Kidney (tissue), 14 donors: ENCODE results near the gene LITAF. TPM values are rescaled to one million over a fixed set of nuclear protein-coding genes. Genes with fewer than 3 reads are reported as not detected.

Experiments
- DNase-seq, 5 donors: peaks; one replicate each; pipeline ENCODE4 v3.0.0-alpha.2; 2013 to 2020
- FAIRE-seq: peaks from 2 replicates; lab custom pipeline; 2012; peaks lifted over from hg19 to GRCh38; lab: Jason Lieb, UNC
- H3K27ac ChIP-seq, 2 donors: one replicate each; pipeline ENCODE4 v1.7.0; 2013; ENCODE audit warnings: low read depth in 2 of 2, low read length in 2 of 2, inconsistent platforms in 1 of 2
- H3K27me3 ChIP-seq: one replicate; pipeline ENCODE4 v1.7.1; 2013; ENCODE audit warnings: low read length, inconsistent platforms; ENCODE audit not compliant: control insufficient read depth, insufficient read depth
- H3K36me3 ChIP-seq, 3 donors: one replicate each; pipeline versions ENCODE4 v1.7.0 to v1.7.1; 2013; ENCODE audit warnings: low read length in 3 of 3, control low read depth in 1 of 3, inconsistent platforms in 1 of 3; ENCODE audit not compliant: insufficient read depth in 3 of 3, control insufficient read depth in 2 of 3
- H3K4me1 ChIP-seq, 3 donors: one replicate each; pipeline versions ENCODE4 v1.7.0 to v1.7.1; 2013; ENCODE audit warnings: low read length in 3 of 3, inconsistent platforms in 1 of 3, low read depth in 1 of 3; ENCODE audit not compliant: control insufficient read depth in 2 of 3, insufficient read depth in 2 of 3
- H3K4me3 ChIP-seq, 3 donors: one replicate each; pipeline versions ENCODE4 v1.7.0 to v1.8.1; 2013; ENCODE audit warnings: low read length in 3 of 3, control low read depth in 1 of 3, inconsistent platforms in 1 of 3
- H3K9ac ChIP-seq, 3 donors: one replicate each; pipeline versions ENCODE4 v1.7.0 to v1.7.1; 2013; ENCODE audit warnings: low read length in 3 of 3, control low read depth in 1 of 3, inconsistent platforms in 1 of 3
- H3K9me3 ChIP-seq, 3 donors: one replicate each; pipeline versions ENCODE4 v1.7.0 to v1.7.1; 2013; ENCODE audit warnings: low read length in 3 of 3, control low read depth in 1 of 3, inconsistent platforms in 1 of 3; ENCODE audit not compliant: control insufficient read depth in 2 of 3, insufficient read depth in 1 of 3
- intact Hi-C: fragments of 100-400 bp; cut with DNase I; formaldehyde crosslinking; loops from one replicate; pipeline ENCODE4 v1.11.1; 2022
- polyA plus RNA-seq: library from polyadenylated mRNA; stranded (reverse); fragments of 350-450 nt; fragmentation: Illumina TruSeq; extraction: RNeasy Lipid Tissue Mini Kit (QIAGEN cat#74804); gene quantifications from one replicate; pipeline ENCODE4 v1.2.3, GENCODE V29; 2014; ENCODE audit warnings: low read depth, low replicate concordance; ENCODE audit not compliant: insufficient read depth
- total RNA-seq: library from RNA; stranded (reverse); fragmentation: NEBNext Ultra II Directional; extraction: Animal tissue kit (Norgen Biotek cat#: 25700); gene quantifications from one replicate; pipeline ENCODE4 v1.2.1, GENCODE V29; 2021
- TF ChIP-seq, protein P1 (sequence below): IDR thresholded peaks from 3 replicates; pipeline ENCODE4 v1.5.1; 2012; ENCODE audit warnings: mild to moderate bottlenecking, moderate library complexity, borderline replicate concordance; ENCODE audit not compliant: insufficient read depth; ENCODE audit errors: extremely low read depth
- donor health status: control.
- donor health status: control.
- donor health status: control.
- donor health status: control.
- donor health status: control.
- donor health status: DM: yes; HTN: yes; CAD: no.
- donor health status: Normal renal cell carcinoma (clear cell type).

The LITAF gene
- total and polyA plus RNA-seq, 2 donors from 2014 or later, result 121 to 171 TPM

DNA sequence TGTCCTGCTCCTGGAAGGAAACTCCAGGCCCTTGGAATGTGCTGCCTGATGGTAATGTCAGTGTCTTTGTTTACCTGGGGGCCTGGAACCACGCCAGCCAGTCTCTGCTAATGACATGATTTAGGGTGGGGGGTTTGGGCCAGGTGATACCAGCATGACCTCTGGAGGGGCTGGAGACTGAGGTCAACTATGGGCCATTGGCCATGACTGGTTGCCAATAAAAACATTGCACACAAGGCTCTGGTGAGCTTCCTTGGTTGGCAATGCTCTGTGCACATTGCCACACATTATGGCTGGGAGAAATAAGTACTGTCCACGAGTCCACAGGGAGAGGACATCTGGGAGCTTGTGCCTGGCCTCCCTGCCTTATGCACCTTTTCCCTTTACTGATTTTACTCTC is 52.5 kb downstream of the LITAF start:
- H3K4me1 ChIP-seq, result no peaks in the 10 kb centered on the region
- DNase-seq, result no peak
- intact Hi-C loops, result loop anchor here (10.0 kb wide), 1 partner anchor 111 kb away; no protein-coding TSS in a partner anchor
- no peaks in the 10 kb centered on the region for H3K27me3 ChIP-seq
- no peak overlapping the region for H3K27ac ChIP-seq
- no peaks in the 10 kb centered on the region for H3K36me3 ChIP-seq
- no peak overlapping the region for H3K9ac ChIP-seq
- no peak overlapping the region for H3K4me3 ChIP-seq
- TF ChIP-seq, protein P1, sequence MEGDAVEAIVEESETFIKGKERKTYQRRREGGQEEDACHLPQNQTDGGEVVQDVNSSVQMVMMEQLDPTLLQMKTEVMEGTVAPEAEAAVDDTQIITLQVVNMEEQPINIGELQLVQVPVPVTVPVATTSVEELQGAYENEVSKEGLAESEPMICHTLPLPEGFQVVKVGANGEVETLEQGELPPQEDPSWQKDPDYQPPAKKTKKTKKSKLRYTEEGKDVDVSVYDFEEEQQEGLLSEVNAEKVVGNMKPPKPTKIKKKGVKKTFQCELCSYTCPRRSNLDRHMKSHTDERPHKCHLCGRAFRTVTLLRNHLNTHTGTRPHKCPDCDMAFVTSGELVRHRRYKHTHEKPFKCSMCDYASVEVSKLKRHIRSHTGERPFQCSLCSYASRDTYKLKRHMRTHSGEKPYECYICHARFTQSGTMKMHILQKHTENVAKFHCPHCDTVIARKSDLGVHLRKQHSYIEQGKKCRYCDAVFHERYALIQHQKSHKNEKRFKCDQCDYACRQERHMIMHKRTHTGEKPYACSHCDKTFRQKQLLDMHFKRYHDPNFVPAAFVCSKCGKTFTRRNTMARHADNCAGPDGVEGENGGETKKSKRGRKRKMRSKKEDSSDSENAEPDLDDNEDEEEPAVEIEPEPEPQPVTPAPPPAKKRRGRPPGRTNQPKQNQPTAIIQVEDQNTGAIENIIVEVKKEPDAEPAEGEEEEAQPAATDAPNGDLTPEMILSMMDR, result no peak
- no peak for FAIRE-seq
- no peaks in the 10 kb centered on the region for H3K9me3 ChIP-seq

DNA sequence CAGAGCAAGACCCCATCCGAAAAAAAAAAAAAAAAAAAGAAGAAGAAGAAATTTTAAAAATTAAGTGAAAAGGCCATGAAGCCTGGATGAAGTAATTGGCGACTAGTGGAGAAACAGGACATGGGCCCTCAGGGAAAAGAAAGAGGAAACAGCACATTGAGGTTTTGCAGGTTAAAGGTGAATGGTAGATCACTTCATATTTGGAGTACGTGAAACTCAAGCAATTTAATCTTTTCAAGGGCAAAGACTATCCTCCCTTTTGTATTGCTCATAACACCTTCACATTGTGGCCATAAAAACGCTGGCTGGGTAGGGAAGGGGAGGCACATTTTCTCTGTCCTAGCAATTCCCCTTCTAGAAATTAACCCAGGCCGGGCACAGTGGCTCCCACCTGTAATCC is 53.1 kb downstream of the LITAF start:
- Histone ChIP-seq H3K4me3 (no peak overlapping the region), H3K27me3 (no peaks in the 10 kb centered on the region), H3K36me3 (no peaks in the 10 kb centered on the region), H3K27ac (no peak overlapping the region), H3K9me3 (no peaks in the 10 kb centered on the region), H3K9ac (no peak overlapping the region), H3K4me1 (no peaks in the 10 kb centered on the region)
- TF ChIP-seq, protein P1, result no peak
- DNase-seq (no peak), FAIRE-seq (no peak)
- intact Hi-C loops, result loop anchor here (10.0 kb wide), 1 partner anchor 111 kb away; no protein-coding TSS in a partner anchor

DNA sequence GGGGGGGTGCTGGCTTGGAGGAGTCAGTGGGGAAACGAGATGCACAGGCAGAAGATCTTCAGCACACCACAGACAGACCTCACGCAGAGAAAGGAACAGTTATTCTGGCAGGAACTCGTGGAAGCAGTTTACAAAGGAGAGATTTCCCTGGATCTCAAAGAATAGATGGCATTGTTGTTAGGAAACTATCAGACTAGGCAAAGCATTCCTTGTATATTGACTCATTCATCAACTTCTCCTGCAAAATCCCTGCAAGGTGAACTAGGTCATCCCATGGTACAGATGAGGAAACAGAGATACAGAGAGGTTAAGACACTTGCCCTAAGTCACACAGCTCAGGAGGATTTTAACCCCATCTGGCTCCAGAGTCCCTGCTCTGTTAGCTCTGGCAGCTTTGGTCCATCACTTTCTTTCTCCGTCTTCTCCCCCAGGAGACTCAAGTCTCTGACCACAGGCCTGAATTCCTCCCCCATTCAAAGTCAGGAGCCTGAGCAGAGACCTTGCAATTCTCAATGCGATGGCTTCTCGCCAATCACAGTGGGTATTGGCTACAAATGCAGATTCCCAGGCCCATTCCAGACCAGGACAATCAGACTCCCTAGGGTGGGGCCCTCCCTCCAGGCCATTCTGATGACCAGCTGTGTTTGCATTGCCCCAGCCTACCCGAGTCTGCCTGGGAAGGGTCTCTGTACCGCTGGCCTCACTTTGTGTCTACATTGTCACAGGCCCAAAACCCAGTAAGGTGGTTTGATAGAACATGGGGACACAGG is 56.4 kb downstream of the LITAF start:
- TF ChIP-seq, protein P1, result no peak
- no peak overlapping the region for H3K27ac ChIP-seq
- DNase-seq (no peak), FAIRE-seq (no peak)
- H3K9ac ChIP-seq, result no peak overlapping the region
- no peak overlapping the region for H3K4me3 ChIP-seq
- no peaks in the 10 kb centered on the region for H3K9me3 ChIP-seq
- intact Hi-C loops, result loop anchor here (10.0 kb wide), 1 partner anchor 114 kb away; no protein-coding TSS in a partner anchor
- H3K4me1 ChIP-seq, result no peaks in the 10 kb centered on the region
- no peaks in the 10 kb centered on the region for H3K27me3 ChIP-seq
- H3K36me3 ChIP-seq, result no peaks in the 10 kb centered on the region
